ENCODE measurements around the gene ABI2. TPM values are rescaled to one million over a fixed set of nuclear protein-coding genes. Genes with fewer than 3 reads are reported as not detected.
"Not testable (repeated sequence)": the region's sequence is repeated elsewhere in the genome, so short reads cannot be mapped to it uniquely, and the experiment has no call there.

The ABI2 gene
- total RNA-seq, 4 donors from 2014 or later, result 6.2 to 17.0 (median 12.9) TPM

GRCh38 chr2:203340791-203341487 is 12.7 kb downstream of the ABI2 start:
- no peak for ATAC-seq
- H3K4me1 ChIP-seq, result peaks cover 0 to 6% of the 10 kb centered on the region in 2 donors

GRCh38 chr2:203341741-203342310 is 13.6 kb downstream of the ABI2 start:
- in situ Hi-C loops (cut with MboI; ENCODE audit: low sequenced_read_pairs in 4 of 4) (no loop called here), intact Hi-C loops (cut with DNase I; ENCODE audit: low total_unique reads) (no loop called here)
- H3K36me3 ChIP-seq, result no peaks in the 10 kb centered on the region
- H3K4me3 ChIP-seq, result no peak overlapping the region
- DNase-seq (no peak), ATAC-seq (no peak)
- H3K9me3 ChIP-seq, result no peaks in the 10 kb centered on the region
- H3K4me1 ChIP-seq, result peaks cover 0 to 6% of the 10 kb centered on the region in 2 donors
- no peaks in the 10 kb centered on the region for H3K27me3 ChIP-seq
- TF ChIP-seq POLR2A (IDR thresholded peaks at IDR 0.05) (no peak), CTCF (IDR thresholded peaks at IDR 0.05 in 4 of 5, conservative IDR thresholded peaks at IDR 0.05 in 1 of 5) (no peak)
- no peak overlapping the region for H3K27ac ChIP-seq

More at GRCh38 chr2:203340791-203341487, 12.7 kb downstream of the ABI2 start:
- Histone ChIP-seq H3K27ac (no peak overlapping the region), H3K27me3 (no peaks in the 10 kb centered on the region), H3K9me3 (no peaks in the 10 kb centered on the region), H3K36me3 (no peaks in the 10 kb centered on the region), H3K4me3 (no peak overlapping the region)
- DNase-seq, result no peak
- intact Hi-C loops (cut with DNase I; ENCODE audit: low total_unique reads) (no loop called here), in situ Hi-C loops (cut with MboI; ENCODE audit: low sequenced_read_pairs in 4 of 4) (no loop called here)
- no peak for TF ChIP-seq POLR2A (IDR thresholded peaks at IDR 0.05)
- no peak for TF ChIP-seq CTCF (IDR thresholded peaks at IDR 0.05 in 4 of 5, conservative IDR thresholded peaks at IDR 0.05 in 1 of 5)

GRCh38 chr2:203342374-203342773 is 14.2 kb downstream of the ABI2 start:
- H3K36me3 ChIP-seq; H3K27me3 ChIP-seq; intact Hi-C loops (cut with DNase I; ENCODE audit: low total_unique reads); ATAC-seq; in situ Hi-C loops (cut with MboI; ENCODE audit: low sequenced_read_pairs in 4 of 4); H3K27ac ChIP-seq; H3K4me1 ChIP-seq; H3K4me3 ChIP-seq; DNase-seq; H3K9me3 ChIP-seq: not testable (repeated sequence)

- ATAC-seq, result no peak
- no peak for DNase-seq
- TF ChIP-seq POLR2A (IDR thresholded peaks at IDR 0.05) (no peak), CTCF (IDR thresholded peaks at IDR 0.05 in 4 of 5, conservative IDR thresholded peaks at IDR 0.05 in 1 of 5) (no peak)
- Histone ChIP-seq H3K4me1 (peaks cover 0 to 6% of the 10 kb centered on the region in 2 donors), H3K27ac (no peak overlapping the region), H3K9me3 (no peaks in the 10 kb centered on the region), H3K4me3 (no peak overlapping the region), H3K27me3 (no peaks in the 10 kb centered on the region), H3K36me3 (no peaks in the 10 kb centered on the region)
- intact Hi-C loops (cut with DNase I; ENCODE audit: low total_unique reads), result no loop called here
- in situ Hi-C loops (cut with MboI; ENCODE audit: low sequenced_read_pairs in 4 of 4), result no loop called here
Measured at GRCh38 chr2:203344667-203345066, 16.5 kb downstream of the ABI2 start.

GRCh38 chr2:203346612-203347011 is 18.4 kb downstream of the ABI2 start:
- no peaks in the 10 kb centered on the region for H3K36me3 ChIP-seq
- no peak overlapping the region for H3K4me3 ChIP-seq
- no peak for ATAC-seq
- intact Hi-C loops (cut with DNase I; ENCODE audit: low total_unique reads), result no loop called here
- H3K9me3 ChIP-seq, result no peaks in the 10 kb centered on the region
- TF ChIP-seq POLR2A (IDR thresholded peaks at IDR 0.05) (no peak), CTCF (IDR thresholded peaks at IDR 0.05 in 4 of 5, conservative IDR thresholded peaks at IDR 0.05 in 1 of 5) (no peak)
- no peak for DNase-seq
- H3K27ac ChIP-seq, result no peak overlapping the region
- H3K4me1 ChIP-seq, result peaks cover 0 to 2% of the 10 kb centered on the region in 2 donors
- no peaks in the 10 kb centered on the region for H3K27me3 ChIP-seq
- in situ Hi-C loops (cut with MboI; ENCODE audit: low sequenced_read_pairs in 4 of 4), result no loop called here

Measured in gastrocnemius medialis (tissue), 4 donors.